IMR-90 (cell line): Measurements from ENCODE around the gene PCAT6. TPM values are rescaled to one million over a fixed set of nuclear protein-coding genes. Genes with fewer than 3 reads are reported as not detected.

ENCODE experiments used
- ATAC-seq: fragments of 200-7000 bp; cut with Tn5 transposase; 2 replicates; pipeline ENCODE4 v1.9.1; 2020; ENCODE audit warnings: low read depth, mild to moderate bottlenecking, moderate library complexity
- BruUV-seq: library from RNA; stranded (reverse); fragments of 400-500 nt; replicated peaks from 2 replicates; lab custom pipeline; 2021; lab: Mats Ljungman, UMichigan
- CTCF ChIA-PET: fragments of 300-600 bp; formaldehyde crosslinking; extraction: SDS; loops from one replicate; lab custom pipeline; 2021; ENCODE audit warnings: antibody characterized with exemption; lab: Yijun Ruan, JAX
- POLR2A ChIA-PET: fragments of 300-600 bp; sonication (Branson Sonifier 250); formaldehyde crosslinking; loops from one replicate; lab custom pipeline; 2022; ENCODE audit warnings: antibody characterized with exemption; ENCODE audit not compliant: unreplicated experiment; lab: Charles Lee
- DNase-seq: peaks from one replicate; pipeline ENCODE4 v3.0.0; 2013
- H2AFZ ChIP-seq: replicated peaks from 2 replicates; pipeline ENCODE3; 2013; ENCODE audit warnings: low read length, mild to moderate bottlenecking; ENCODE audit not compliant: poor library complexity
- H2AK5ac ChIP-seq: 2 replicates; pipeline ENCODE4 v1.6.1; 2013; ENCODE audit warnings: low read depth, low read length, inconsistent platforms
- H2AK9ac ChIP-seq: replicated peaks from 2 replicates; pipeline ENCODE3; 2013; ENCODE audit warnings: mild to moderate bottlenecking, low read depth, low read length, moderate library complexity; ENCODE audit not compliant: poor library complexity
- H2BK120ac ChIP-seq: 2 replicates; pipeline ENCODE4 v1.6.1; 2013; ENCODE audit warnings: low read depth, low read length, inconsistent platforms
- H2BK15ac ChIP-seq: 3 replicates; pipeline ENCODE4 v1.6.1; 2013; ENCODE audit warnings: low read depth, low read length, inconsistent platforms
- H2BK20ac ChIP-seq: 2 replicates; pipeline ENCODE4 v1.6.1; 2013; ENCODE audit warnings: low read depth, mild to moderate bottlenecking, inconsistent platforms, low read length, moderate library complexity
- H2BK5ac ChIP-seq: 2 replicates; pipeline ENCODE4 v1.6.1; 2013; ENCODE audit warnings: mild to moderate bottlenecking, low read depth, low read length, inconsistent platforms; ENCODE audit not compliant: poor library complexity, severe bottlenecking
- H3K14ac ChIP-seq: replicated peaks from 2 replicates; pipeline ENCODE4 v1.6.1; 2013; ENCODE audit warnings: low read depth, low read length, inconsistent platforms
- H3K18ac ChIP-seq: 2 replicates; pipeline ENCODE4 v1.6.1; 2013; ENCODE audit warnings: low read depth, low read length, control low read depth
- H3K23ac ChIP-seq: 2 replicates; pipeline ENCODE4 v1.6.1; 2013; ENCODE audit warnings: low read depth, low read length, inconsistent platforms
- H3K27ac ChIP-seq: 2 replicates; pipeline ENCODE4 v1.5.1; 2013; ENCODE audit warnings: mild to moderate bottlenecking, control low read depth, low read length; ENCODE audit not compliant: insufficient read depth
- H3K27me3 ChIP-seq: 2 replicates; pipeline ENCODE4 v1.6.1; 2013; ENCODE audit warnings: low read length; ENCODE audit not compliant: control insufficient read depth, insufficient read depth
- H3K36me3 ChIP-seq: 2 replicates; pipeline ENCODE4 v1.6.1; 2013; ENCODE audit warnings: low read length, mixed read lengths; ENCODE audit not compliant: control insufficient read depth, insufficient read depth
- H3K4ac ChIP-seq: 2 replicates; pipeline ENCODE4 v1.6.1; 2013; ENCODE audit warnings: low read depth, low read length, inconsistent platforms
- H3K4me1 ChIP-seq: 2 replicates; pipeline ENCODE4 v1.6.1; 2013; ENCODE audit warnings: low read length, mixed read lengths; ENCODE audit not compliant: control insufficient read depth, insufficient read depth
- H3K4me2 ChIP-seq: 2 replicates; pipeline ENCODE4 v1.6.1; 2013; ENCODE audit warnings: low read depth, mild to moderate bottlenecking, control low read depth, low read length, moderate library complexity
- H3K4me3 ChIP-seq: 2 replicates; pipeline ENCODE4 v1.5.1; 2013; ENCODE audit warnings: low read depth, mild to moderate bottlenecking, control low read depth, low read length, moderate library complexity; ENCODE audit not compliant: insufficient read depth
- H3K56ac ChIP-seq: 2 replicates; pipeline ENCODE4 v1.6.1; 2013; ENCODE audit warnings: low read length, inconsistent platforms; ENCODE audit not compliant: insufficient read depth; ENCODE audit errors: extremely low read depth
- H3K79me1 ChIP-seq, 2 experiments: 2 replicates each; pipeline ENCODE4 v1.6.1; 2013; ENCODE audit warnings: low read length in 2 of 2, inconsistent platforms in 1 of 2, low read depth in 1 of 2
- H3K9ac ChIP-seq: 2 replicates; pipeline ENCODE4 v1.6.1; 2013; ENCODE audit warnings: low read depth, low read length, control low read depth
- H3K9me1 ChIP-seq: 2 replicates; pipeline ENCODE4 v1.6.1; 2013; ENCODE audit warnings: low read length, inconsistent platforms; ENCODE audit not compliant: insufficient read depth
- H3K9me3 ChIP-seq: 2 replicates; pipeline ENCODE4 v1.6.1; 2013; ENCODE audit warnings: low read length; ENCODE audit not compliant: control insufficient read depth, insufficient read depth
- H4K20me1 ChIP-seq: 2 replicates; pipeline ENCODE4 v1.6.1; 2013; ENCODE audit warnings: low read length, inconsistent platforms; ENCODE audit not compliant: insufficient read depth
- H4K5ac ChIP-seq: 2 replicates; pipeline ENCODE4 v1.6.1; 2013; ENCODE audit warnings: mild to moderate bottlenecking, low read depth, low read length, control low read depth
- H4K8ac ChIP-seq, 2 experiments: 2 replicates each; pipeline ENCODE4 v1.6.1; 2013; ENCODE audit warnings: low read depth in 2 of 2, low read length in 2 of 2, control low read depth in 1 of 2, inconsistent platforms in 1 of 2
- H4K91ac ChIP-seq: 2 replicates; pipeline ENCODE4 v1.6.1; 2013; ENCODE audit warnings: low read depth, low read length, inconsistent platforms; ENCODE audit not compliant: insufficient read depth
- CHD1 ChIP-seq: IDR thresholded peaks from 2 replicates; pipeline ENCODE4 v1.6.1; 2012; ENCODE audit warnings: low read depth, low read length, improper control_type of control experiment
- MAFK ChIP-seq: IDR thresholded peaks from 2 replicates; pipeline ENCODE4 v1.6.1; 2012; ENCODE audit warnings: low read depth, low read length, improper control_type of control experiment
- MAZ ChIP-seq: IDR thresholded peaks from 2 replicates; pipeline ENCODE4 v1.6.1; 2012; ENCODE audit warnings: low read depth, mild to moderate bottlenecking, low read length, improper control_type of control experiment, moderate library complexity, borderline replicate concordance
- MXI1 ChIP-seq: IDR thresholded peaks from 2 replicates; pipeline ENCODE4 v1.6.1; 2012; ENCODE audit warnings: low read depth, mild to moderate bottlenecking, low read length, moderate library complexity, borderline replicate concordance
- NFE2L2 ChIP-seq: fragments of 150-350 bp; IDR thresholded peaks from 2 replicates; pipeline ENCODE4 v1.6.1; 2016; ENCODE audit warnings: low read depth, mild to moderate bottlenecking, low read length
- POLR2A ChIP-seq: IDR thresholded peaks from 2 replicates; pipeline ENCODE4 v1.6.1; 2012; ENCODE audit warnings: mild to moderate bottlenecking, low read depth, low read length
- RAD21 ChIP-seq: IDR thresholded peaks from 2 replicates; pipeline ENCODE4 v1.6.1; 2012; ENCODE audit warnings: low read length, improper control_type of control experiment
- RFX5 ChIP-seq: IDR thresholded peaks from 2 replicates; pipeline ENCODE4 v1.8.0; 2012; ENCODE audit warnings: low read depth, mild to moderate bottlenecking, low read length, moderate library complexity
- SMC3 ChIP-seq: fragments of 150-350 bp; IDR thresholded peaks from 2 replicates; pipeline ENCODE4 v1.6.1; 2016; ENCODE audit warnings: low read depth, mild to moderate bottlenecking, antibody characterized with exemption, low read length, moderate library complexity
- WGBS, 2 experiments: methylation state at CpG; one replicate each; pipeline versions ENCODE4 v1.1.5 to v1.1.7; 2013; ENCODE audit warnings: missing lambda C conversion rate in 2 of 2; ENCODE audit not compliant: insufficient read length in 1 of 2; ENCODE audit errors: extremely low coverage in 2 of 2; 5-methylcytosine and 5-hydroxymethylcytosine counted together
- dilution Hi-C: fragments of 300-500 bp; cut with HindIII; formaldehyde crosslinking; loops from one replicate; pipeline ENCODE4 v1.14.3; 2018; ENCODE audit warnings: low sequenced_read_pairs; ENCODE audit not compliant: unreplicated experiment
- in situ Hi-C: fragments of 300-500 bp; cut with MboI; formaldehyde crosslinking; loops from 3 replicates; pipeline ENCODE4 v1.14.3; 2019; ENCODE audit warnings: low sequenced_read_pairs, inconsistent platforms, mixed read lengths
- intact Hi-C: fragments of 100-400 bp; cut with micrococcal nuclease; formaldehyde crosslinking; loops from 2 replicates; pipeline ENCODE4 v1.10.0; 2022
- polyA plus RNA-seq, 3 experiments: library from polyadenylated mRNA; depleted of rRNA; stranded (reverse); fragments of >200 nt; gene quantifications; 2 replicates each; pipeline ENCODE4 v1.2.3, GENCODE V29; 2012; ENCODE audit warnings: low replicate concordance in 1 of 3
- total RNA-seq: library from RNA; depleted of rRNA; stranded (reverse); fragments of >200 nt; gene quantifications from 2 replicates; pipeline ENCODE4 v1.2.3, GENCODE V29; 2012
- TF ChIP-seq, protein P1 (sequence below): fragments of 150-350 bp; IDR thresholded peaks from 2 replicates; pipeline ENCODE4 v1.6.1; 2016; ENCODE audit warnings: low read depth, mild to moderate bottlenecking, low read length, moderate library complexity, borderline replicate concordance
- TF ChIP-seq, protein P2 (sequence below): conservative IDR thresholded peaks from 2 replicates; pipeline ENCODE4 v1.5.1; 2012; ENCODE audit warnings: mild to moderate bottlenecking, low read depth, low read length, improper control_type of control experiment
- TF ChIP-seq, protein P3 (sequence below): fragments of 150-350 bp; IDR thresholded peaks from 2 replicates; pipeline ENCODE4 v1.6.1; 2017; ENCODE audit warnings: mild to moderate bottlenecking, antibody characterized with exemption, low read length, low read depth

The PCAT6 gene
- total and polyA plus RNA-seq, 2 of the 4 experiments (the other 2 are of a cell fraction): 5.8 TPM; not detected in 1

DNA sequence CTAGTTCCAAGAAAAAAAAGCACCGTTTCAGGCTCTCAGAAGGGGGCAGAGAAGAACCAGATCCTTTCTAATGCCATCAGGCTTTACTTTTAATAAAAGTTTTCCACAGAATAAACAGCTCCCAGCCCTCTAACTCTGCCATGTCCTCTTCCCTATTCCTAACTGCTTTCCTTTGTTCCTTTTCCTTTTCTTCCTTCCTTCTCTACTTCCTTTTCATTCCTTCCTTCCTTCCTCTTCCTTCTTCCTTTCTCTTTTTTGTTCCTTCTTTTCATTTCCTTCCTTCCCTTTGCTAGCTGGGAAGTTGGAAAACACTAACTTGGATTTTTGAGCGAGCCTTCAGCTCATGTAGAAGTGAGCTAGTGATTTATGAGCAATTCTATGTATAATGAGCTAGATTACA is 48.7 kb upstream of the PCAT6 start (continued):
- TF ChIP-seq, protein P1, sequence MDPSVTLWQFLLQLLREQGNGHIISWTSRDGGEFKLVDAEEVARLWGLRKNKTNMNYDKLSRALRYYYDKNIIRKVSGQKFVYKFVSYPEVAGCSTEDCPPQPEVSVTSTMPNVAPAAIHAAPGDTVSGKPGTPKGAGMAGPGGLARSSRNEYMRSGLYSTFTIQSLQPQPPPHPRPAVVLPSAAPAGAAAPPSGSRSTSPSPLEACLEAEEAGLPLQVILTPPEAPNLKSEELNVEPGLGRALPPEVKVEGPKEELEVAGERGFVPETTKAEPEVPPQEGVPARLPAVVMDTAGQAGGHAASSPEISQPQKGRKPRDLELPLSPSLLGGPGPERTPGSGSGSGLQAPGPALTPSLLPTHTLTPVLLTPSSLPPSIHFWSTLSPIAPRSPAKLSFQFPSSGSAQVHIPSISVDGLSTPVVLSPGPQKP: no peak
- TF ChIP-seq SMC3 (no peak), CHD1 (no peak), POLR2A (no peak), MAFK (no peak)

DNA sequence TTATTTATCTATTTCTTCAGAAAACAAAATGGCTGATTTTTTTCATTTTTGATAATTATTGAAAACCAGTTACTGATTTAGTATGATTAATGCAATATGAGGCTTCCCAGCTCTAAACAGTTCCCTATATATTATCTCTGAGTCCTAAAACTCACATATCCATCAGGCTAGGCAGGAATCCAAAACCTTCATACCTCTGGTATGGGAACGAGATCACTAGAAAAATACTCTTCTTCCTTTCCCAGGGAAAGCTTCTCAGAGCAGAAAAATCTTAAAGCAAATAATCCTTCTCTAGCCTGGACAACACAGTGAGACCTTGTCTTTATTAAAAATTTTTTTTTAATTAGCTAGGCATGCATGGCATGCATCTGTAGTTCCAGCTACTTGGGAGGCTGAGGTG is 45.0 kb upstream of the PCAT6 start:
- H4K20me1 ChIP-seq: peaks cover 17% of the 10 kb centered on the region
- H3K9me3 ChIP-seq: no peaks in the 10 kb centered on the region
- peak overlapping the region; percentile 60 for H2BK5ac ChIP-seq
- H3K27me3 ChIP-seq: no peaks in the 10 kb centered on the region
- dilution Hi-C loops (no loop called here), intact Hi-C loops (loop anchor here (5.0 kb wide), 1 partner anchor 42 kb away; the partner anchor contains the start of gene KDM5B), in situ Hi-C loops (no loop called here)
- CTCF ChIA-PET: no interaction called here
- no peak overlapping the region for H3K9ac ChIP-seq
- ATAC-seq (peak; percentile 63), DNase-seq (peak; percentile 63)
- no peak overlapping the region for H2BK20ac ChIP-seq
- H3K14ac ChIP-seq: no peak overlapping the region; the same call in 1 of the 2 replicates
- no peak overlapping the region for H2AK5ac ChIP-seq
- POLR2A ChIA-PET: no interaction called here
- H3K18ac ChIP-seq: no peak overlapping the region
- no peak overlapping the region for H3K56ac ChIP-seq
- no peak overlapping the region for H4K91ac ChIP-seq
- BruUV-seq: no TSS peak
- no peak overlapping the region for H4K8ac ChIP-seq
- no peak overlapping the region for H2AFZ ChIP-seq
- no peak overlapping the region for H4K5ac ChIP-seq
- H2AK9ac ChIP-seq: no peak overlapping the region
- no peak overlapping the region for H3K27ac ChIP-seq
- H3K4me3 ChIP-seq: no peak overlapping the region
- no peak overlapping the region for H3K4ac ChIP-seq
- no peak overlapping the region for H2BK15ac ChIP-seq
- peaks cover 1% of the 10 kb centered on the region for H3K4me1 ChIP-seq
- peaks cover 47% of the 10 kb centered on the region for H3K36me3 ChIP-seq
- no peak overlapping the region for H2BK120ac ChIP-seq
- peaks cover 4 to 32% of the 10 kb centered on the region in 2 experiments; a peak in 3 of 4 replicates for H3K79me1 ChIP-seq
- WGBS, 2 experiments: no CpG with 5 or more reads among the region's 1 CpG
- no peaks in the 10 kb centered on the region for H3K9me1 ChIP-seq
- H3K23ac ChIP-seq: no peak overlapping the region
- H3K4me2 ChIP-seq: no peak overlapping the region
- no peak for TF ChIP-seq POLR2A
- TF ChIP-seq MXI1: no peak
- no peak for TF ChIP-seq RFX5
- TF ChIP-seq CHD1: no peak
- no peak for TF ChIP-seq SMC3
- TF ChIP-seq RAD21: no peak
- TF ChIP-seq, protein P1: no peak
- TF ChIP-seq, protein P2, sequence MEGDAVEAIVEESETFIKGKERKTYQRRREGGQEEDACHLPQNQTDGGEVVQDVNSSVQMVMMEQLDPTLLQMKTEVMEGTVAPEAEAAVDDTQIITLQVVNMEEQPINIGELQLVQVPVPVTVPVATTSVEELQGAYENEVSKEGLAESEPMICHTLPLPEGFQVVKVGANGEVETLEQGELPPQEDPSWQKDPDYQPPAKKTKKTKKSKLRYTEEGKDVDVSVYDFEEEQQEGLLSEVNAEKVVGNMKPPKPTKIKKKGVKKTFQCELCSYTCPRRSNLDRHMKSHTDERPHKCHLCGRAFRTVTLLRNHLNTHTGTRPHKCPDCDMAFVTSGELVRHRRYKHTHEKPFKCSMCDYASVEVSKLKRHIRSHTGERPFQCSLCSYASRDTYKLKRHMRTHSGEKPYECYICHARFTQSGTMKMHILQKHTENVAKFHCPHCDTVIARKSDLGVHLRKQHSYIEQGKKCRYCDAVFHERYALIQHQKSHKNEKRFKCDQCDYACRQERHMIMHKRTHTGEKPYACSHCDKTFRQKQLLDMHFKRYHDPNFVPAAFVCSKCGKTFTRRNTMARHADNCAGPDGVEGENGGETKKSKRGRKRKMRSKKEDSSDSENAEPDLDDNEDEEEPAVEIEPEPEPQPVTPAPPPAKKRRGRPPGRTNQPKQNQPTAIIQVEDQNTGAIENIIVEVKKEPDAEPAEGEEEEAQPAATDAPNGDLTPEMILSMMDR: no peak
- TF ChIP-seq MAZ: no peak
- TF ChIP-seq NFE2L2: no peak
- TF ChIP-seq, protein P3, sequence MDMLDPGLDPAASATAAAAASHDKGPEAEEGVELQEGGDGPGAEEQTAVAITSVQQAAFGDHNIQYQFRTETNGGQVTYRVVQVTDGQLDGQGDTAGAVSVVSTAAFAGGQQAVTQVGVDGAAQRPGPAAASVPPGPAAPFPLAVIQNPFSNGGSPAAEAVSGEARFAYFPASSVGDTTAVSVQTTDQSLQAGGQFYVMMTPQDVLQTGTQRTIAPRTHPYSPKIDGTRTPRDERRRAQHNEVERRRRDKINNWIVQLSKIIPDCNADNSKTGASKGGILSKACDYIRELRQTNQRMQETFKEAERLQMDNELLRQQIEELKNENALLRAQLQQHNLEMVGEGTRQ: no peak
